GM12872 (cell line): ENCODE data around the gene CDRT4.

Source experiments
- CTCF ChIP-seq: IDR thresholded peaks from 3 replicates; pipeline ENCODE4 v1.5.1; 2011; ENCODE audit warnings: low read depth, mild to moderate bottlenecking, low read length, moderate library complexity; ENCODE audit not compliant: insufficient read depth

Gene CDRT4

GRCh38 chr17:15479703-15480102 lies 12.3 kb upstream of the CDRT4 start:
- TF ChIP-seq CTCF: no peak

GRCh38 chr17:15478845-15479244 lies 11.4 kb upstream of the CDRT4 start:
- no peak for TF ChIP-seq CTCF

GRCh38 chr17:15475631-15476354 lies 8.4 kb upstream of the CDRT4 start:
- no peak for TF ChIP-seq CTCF

- TF ChIP-seq CTCF: no peak
Measured at GRCh38 chr17:15472891-15473290, 5.5 kb upstream of the CDRT4 start.

GRCh38 chr17:15470536-15470935 lies 3.1 kb upstream of the CDRT4 start:
- TF ChIP-seq CTCF: no peak

- no peak for TF ChIP-seq CTCF
Measured at GRCh38 chr17:15469260-15469659, 1.8 kb upstream of the CDRT4 start.

- TF ChIP-seq CTCF: no peak
Measured at GRCh38 chr17:15468126-15468525, 705 bp upstream of the CDRT4 start.
